Measurements from ENCODE around the gene PPARD.

PPARD gene

GRCh38 chr6:35448191-35448590, 105.8 kb downstream of the PPARD start:
- DNase-seq: no peak

DNA sequence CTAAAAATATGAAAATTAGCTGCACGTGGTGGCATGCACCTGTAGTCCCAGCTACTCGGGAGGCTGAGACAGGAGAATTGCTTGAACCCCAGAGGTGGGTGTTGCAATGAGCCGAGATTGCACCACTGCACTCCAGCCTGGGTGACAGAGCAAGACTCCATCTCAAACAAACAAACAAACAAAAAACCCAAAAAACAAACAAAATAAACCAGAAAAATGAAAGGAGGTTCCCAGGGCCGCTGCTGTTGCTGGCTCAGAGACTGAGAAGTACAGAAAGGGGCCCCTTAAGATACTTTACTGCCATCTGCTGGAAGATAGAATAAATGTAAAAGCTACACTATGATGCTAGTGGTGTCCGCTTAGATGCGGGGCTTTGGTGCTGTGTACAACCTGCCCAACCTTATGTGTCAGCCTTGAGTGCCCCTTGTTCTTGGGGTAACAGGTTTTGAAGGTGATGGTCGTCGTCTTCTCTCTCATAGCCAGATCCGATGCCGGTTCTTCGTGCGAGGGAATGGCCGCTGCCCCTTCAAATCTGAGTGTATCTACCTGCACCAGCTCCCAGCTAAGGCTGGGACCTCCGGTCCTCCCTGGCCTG, 107.0 kb downstream of the PPARD start:
- DNase-seq: peak; percentile 82

DNA sequence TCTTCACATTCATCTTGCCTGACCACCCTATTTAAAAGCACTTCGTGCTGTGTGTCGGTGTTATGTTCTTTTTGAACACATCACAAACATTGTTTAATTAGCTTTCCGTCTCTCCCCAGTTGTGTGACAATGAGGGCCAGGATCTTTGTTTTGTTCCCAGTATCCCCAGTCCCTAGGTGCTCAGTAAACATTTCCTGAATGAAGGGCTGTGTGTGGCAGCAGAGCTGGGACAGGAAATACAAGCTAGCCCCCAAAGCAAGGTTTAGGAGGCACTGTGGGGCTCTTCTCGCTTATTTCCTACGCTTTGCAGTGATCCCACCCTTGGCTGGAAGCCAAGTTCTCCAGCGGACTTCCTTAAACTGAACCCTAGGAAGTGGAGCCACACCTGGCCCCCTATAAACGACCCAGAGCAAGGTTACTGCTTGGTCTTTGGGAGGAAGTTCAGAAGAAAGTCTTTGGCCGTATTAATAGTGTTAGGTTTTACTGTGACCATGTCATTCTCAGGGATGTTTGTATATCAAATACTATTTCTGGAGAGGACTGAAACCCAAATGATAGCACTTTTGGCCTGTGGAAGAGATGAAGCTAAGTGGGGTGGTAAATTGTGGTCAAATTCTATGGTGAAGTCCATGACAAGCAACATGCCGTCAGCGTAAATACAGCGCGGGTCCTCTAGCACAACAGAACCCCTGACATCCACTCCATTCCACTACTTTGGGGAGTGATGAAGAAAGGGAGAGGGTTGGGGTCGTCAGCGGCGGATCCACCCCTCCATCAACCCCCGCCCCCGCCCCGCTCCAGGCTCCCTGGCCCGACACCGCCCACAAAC, 109.2 kb downstream of the PPARD start:
- DNase-seq: no peak

DNA sequence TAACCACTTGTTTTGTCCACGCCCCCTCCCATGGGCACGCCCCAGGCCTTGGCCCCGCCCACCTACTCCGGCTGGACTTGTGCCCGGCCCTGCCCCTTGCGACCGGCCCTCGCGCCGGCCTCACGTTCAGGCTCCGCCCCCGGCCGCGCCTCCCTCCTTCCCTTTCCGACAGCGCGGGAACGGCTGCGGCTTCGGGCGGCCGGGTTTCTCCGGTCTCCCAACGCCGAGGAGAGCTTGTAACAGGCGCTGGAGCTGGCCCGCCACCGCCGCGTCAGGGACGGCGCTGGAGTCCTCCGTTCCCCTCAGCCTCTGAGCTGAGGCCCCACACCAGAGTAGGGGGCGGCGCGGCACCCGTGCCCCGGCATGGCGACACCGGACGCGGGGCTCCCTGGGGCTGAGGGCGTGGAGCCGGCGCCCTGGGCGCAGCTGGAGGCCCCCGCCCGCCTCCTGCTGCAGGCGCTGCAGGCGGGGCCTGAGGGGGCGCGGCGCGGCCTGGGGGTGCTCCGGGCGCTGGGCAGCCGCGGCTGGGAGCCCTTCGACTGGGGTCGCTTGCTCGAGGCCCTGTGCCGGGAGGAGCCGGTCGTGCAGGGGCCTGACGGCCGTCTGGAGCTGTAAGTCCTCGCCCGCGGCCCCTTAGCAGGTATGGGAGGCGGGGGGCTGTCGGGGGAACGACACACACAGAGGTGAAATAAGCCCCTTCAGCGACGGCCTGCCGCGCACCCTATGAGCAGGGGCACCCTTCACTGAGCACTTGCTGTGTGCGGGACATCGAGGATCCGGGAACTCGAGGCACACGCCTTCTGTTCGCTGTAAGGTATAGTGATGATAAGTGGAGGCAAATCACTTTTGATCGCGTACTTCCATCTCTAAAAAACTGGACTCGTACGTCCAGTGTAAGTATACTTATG, 110.1 kb downstream of the PPARD start, which contains the start of gene FANCE:
TSS of gene FANCE (plus strand) at position 156 of the 908 bp plus-strand sequence. CDS start at position 364, 208 bp downstream.
- peak; percentile 94 for DNase-seq

- no peak for DNase-seq
Observed at GRCh38 chr6:35453236-35453635, 110.9 kb downstream of the PPARD start.

DNA sequence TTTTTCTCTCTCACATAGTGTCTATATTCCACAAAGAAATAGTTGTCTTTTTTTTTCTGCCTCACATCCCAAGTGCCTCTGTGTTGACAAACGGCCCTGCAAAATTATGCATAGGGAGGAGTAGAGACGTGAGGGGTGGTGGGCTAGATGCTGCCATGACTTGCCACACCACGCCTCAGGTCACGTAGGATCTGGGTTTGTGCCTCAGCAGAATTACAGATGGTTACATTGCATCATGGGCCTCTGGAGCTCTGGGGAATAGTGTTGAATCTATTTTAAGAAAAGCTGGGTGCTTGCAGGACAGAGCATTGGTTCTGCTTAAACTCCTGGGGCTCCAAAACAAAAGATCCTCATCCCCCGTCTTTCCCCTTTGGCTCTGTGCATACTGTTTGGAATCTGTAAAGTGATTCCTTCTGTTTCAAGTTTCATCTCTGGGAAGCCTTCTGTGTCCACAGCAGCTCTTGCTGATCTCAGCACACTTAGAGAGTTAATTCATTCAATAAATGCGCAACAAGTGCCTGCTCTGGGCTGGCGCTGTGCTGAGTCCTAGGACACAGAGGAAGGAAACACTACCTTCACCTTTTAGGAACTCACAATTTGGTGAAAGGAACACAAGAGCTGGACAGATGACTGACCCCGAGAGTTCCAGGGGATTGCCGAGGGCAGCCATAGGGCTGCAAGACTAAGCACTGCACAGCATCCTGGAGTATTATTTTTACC, 112.2 kb downstream of the PPARD start:
- DNase-seq: no peak

DNA sequence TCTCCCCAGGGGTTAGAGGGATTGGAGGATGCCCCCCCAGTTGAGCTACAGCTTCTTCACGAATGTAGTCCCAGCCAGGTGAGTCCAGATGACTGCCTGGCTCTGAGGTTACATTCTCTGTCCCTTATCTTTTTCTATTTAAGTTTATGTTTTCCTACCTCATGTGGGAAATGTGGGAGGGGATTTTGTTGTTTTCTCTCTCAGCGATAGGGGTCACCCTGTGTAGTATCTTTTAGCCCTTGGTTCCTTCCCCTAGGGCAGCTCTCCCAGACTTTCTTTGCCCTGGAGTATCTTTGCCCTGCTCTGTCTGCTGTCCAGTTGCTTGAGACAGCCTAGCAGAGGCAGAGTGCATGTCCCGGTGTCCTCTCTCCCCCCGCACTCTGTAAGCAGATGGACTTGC, 115.5 kb downstream of the PPARD start:
- no peak for DNase-seq

GRCh38 chr6:35461270-35461669, 118.9 kb downstream of the PPARD start:
- no peak for DNase-seq

DNA sequence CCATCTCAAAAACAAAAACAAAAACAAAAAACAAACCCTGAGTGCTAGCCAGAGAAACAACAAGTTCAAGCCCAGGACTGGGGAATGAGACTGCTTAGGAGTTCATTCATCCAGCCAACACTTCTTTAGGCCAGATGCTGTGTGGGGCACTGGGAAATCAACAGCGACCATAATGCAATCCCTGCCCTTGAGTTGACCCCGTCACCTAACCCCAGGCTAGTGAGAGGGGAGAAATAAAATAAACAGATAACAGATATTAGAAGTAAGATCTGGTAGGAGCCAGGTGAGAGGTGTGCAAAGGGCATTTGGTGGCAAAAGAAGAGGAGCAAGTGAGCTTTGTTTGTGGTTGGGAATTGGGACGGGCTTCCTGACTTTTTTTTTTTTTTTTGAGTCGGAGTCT, 120.9 kb downstream of the PPARD start:
- no peak for DNase-seq

DNA sequence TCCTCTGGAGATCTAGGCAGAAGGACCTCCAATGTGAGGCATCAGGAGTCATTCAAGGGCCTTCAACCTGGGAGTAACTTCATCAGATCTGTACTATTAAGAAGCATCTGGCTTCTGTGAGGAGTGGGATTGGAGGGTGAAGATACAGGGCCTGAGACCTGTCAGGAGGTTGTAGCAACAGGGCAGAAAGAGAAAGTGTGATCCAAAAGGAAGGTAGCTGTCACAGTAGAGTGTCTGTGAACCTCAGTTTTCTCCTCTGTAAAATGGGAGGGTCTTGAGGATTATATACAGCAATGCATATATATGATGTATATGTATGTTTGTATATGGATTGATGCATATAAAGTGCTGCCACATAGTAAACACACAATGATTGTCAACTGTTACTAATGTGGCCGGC, 123.3 kb downstream of the PPARD start:
- DNase-seq: no peak

DNA sequence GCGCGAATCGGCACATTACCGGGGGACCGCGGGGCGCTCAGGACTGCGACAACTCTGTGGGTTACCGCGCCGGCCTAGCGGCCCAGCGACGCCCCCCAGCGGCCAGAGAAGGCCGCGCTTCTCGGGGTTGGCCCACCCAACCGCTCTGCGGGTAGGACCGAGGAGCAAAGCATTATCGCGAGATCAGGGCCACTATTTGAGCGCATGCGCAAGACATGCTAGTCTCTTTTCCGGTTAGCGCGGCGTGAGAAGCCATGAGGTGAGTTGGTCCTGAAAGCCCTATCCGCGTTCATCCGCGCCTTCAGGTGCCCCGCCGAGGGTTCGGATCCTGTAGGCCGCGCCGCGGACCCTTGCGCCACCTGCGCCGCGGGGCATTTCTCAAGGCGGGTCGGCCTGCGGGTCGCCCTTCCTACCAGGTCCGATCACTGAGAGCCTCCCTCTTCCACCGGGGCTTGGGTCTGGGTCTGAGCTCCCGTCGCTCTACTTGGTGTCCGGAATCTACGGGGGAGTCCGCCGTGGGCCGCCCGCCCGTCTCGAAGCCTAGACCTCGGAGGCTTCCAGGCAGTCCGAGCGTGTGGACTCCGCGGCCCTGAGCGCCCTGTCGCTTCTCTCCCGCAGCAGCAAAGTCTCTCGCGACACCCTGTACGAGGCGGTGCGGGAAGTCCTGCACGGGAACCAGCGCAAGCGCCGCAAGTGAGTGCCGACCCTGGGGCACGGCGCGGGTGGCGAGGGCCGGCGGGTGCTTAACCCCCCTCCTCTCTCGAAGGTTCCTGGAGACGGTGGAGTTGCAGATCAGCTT, 126.0 kb downstream of the PPARD start, which contains the start of gene RPL10A:
TSS of gene RPL10A (plus strand) at position 221 of the 799 bp plus-strand sequence. CDS start at position 255, 34 bp downstream.
- DNase-seq: peak; percentile 98

GRCh38 chr6:35468980-35469750, 126.8 kb downstream of the PPARD start:
- no peak for DNase-seq

- DNase-seq: peak; percentile 38
Observed at GRCh38 chr6:35469751-35470662, 127.6 kb downstream of the PPARD start.

DNA sequence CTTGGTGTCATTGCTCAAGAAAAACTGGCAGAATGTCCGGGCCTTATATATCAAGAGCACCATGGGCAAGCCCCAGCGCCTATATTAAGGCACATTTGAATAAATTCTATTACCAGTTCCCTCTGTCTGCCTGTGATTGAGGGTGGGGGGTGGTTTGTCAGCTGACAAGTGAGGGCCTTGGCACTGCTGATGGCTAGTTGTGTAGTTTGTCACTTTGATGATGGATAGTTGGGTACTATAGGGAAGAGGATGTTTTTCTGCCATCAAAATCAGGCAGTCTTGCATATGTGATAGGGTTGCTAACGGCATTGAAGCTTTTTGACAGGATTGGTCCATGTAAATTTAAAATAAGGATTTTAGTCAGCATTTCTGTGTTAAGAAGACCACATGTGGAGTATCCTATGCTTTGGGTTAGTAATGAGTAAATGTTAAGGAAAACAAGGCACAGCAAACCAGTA, 128.3 kb downstream of the PPARD start:
- no peak for DNase-seq

DNA sequence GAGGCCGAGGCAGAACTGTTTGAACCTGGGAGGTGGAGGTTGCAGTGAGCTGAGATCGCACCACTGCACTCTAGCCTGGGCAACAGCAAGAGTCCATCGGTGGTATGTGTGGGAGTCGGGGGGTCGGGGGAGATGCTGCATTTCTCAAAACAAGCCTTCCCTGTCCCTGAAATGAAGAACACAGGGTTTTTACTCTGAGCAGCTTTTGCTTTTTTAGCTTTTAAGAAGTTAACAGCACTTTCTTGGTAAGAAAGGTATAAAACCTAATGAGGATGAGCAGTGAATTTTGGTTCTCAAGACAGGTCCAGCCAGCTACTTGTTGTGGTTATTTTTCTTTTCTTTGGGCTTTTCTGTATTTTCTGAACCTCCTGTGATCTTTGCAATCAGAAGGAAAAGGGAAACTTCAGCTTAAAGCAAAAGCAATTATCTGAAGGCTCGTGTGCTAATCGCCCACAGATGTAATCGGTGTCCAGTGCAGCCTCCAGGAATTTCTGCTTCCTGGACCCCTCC, 129.5 kb downstream of the PPARD start:
- DNase-seq: no peak

GRCh38 chr6:35473075-35473849, 130.9 kb downstream of the PPARD start:
- no peak for DNase-seq

DNA sequence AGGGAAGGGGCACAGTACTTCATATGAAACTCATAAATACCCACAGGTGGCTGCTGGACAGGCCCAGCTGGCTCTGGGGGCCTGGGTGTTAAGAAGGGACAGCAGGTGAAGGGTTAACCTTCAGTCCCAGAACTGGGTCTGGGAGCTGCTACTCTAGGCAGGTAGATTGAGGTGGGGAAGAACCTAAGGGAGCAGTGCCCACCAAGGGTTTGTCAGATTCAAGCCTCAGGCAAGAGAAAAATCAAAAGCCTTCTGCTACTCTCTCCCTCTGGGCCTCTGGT, 131.4 kb downstream of the PPARD start:
- no peak for DNase-seq

- DNase-seq: no peak
Observed at GRCh38 chr6:35474131-35474941, 132.0 kb downstream of the PPARD start.

Data from CD4-positive, alpha-beta T cell treated with Interleukin-21 for 1 hour (primary cell).